HepG2 (cell line): ENCODE results near the gene C17orf75. TPM values are rescaled to one million over a fixed set of nuclear protein-coding genes. Genes with fewer than 3 reads are reported as not detected.

Experiments
- BRD4 ChIP-seq: sonication (generic); formaldehyde crosslinking; IDR thresholded peaks from 2 replicates; pipeline ENCODE4 v1.4.0; 2020; ENCODE audit warnings: missing genetic modification reagents
- CREBL2 ChIP-seq: sonication (generic); formaldehyde crosslinking; IDR thresholded peaks from 2 replicates; pipeline ENCODE4 v1.8.1; 2023; ENCODE audit warnings: missing genetic modification reagents, mild to moderate bottlenecking, borderline replicate concordance
- CSRNP1 ChIP-seq: sonication (generic); formaldehyde crosslinking; IDR thresholded peaks from 2 replicates; pipeline ENCODE4 v1.8.1; 2023; ENCODE audit warnings: mild to moderate bottlenecking, missing genetic modification reagents
- E2F1 ChIP-seq: sonication (generic); formaldehyde crosslinking; IDR thresholded peaks from 2 replicates; pipeline ENCODE4 v1.5.0; 2020; ENCODE audit warnings: missing genetic modification reagents
- GTF2F1 ChIP-seq: fragments of 150-350 bp; IDR thresholded peaks from 2 replicates; pipeline ENCODE4 v1.6.1; 2014; ENCODE audit warnings: low read length
- HDAC6 ChIP-seq: fragments of 200-600 bp; sonication (generic); IDR thresholded peaks from 2 replicates; pipeline ENCODE4 v1.7.0; 2017; ENCODE audit warnings: mild to moderate bottlenecking, antibody characterized with exemption, low read length, low read depth
- ISL2 ChIP-seq: sonication (generic); formaldehyde crosslinking; IDR thresholded peaks from 2 replicates; pipeline ENCODE4 v1.5.0; 2020; ENCODE audit warnings: missing genetic modification reagents
- KMT2A ChIP-seq: sonication (generic); formaldehyde crosslinking; IDR thresholded peaks from 2 replicates; pipeline ENCODE4 v1.4.0; 2020; ENCODE audit warnings: missing genetic modification reagents
- NFE2L2 ChIP-seq: fragments of 150-350 bp; IDR thresholded peaks from 2 replicates; pipeline ENCODE4 v1.6.1; 2014; ENCODE audit warnings: low read length
- NFKBIZ ChIP-seq: IDR thresholded peaks from 2 replicates; pipeline ENCODE4 v1.6.1; 2018; ENCODE audit warnings: missing genetic modification reagents, missing compliant biosample characterization
- PRMT3 ChIP-seq: sonication (generic); formaldehyde crosslinking; IDR thresholded peaks from 2 replicates; pipeline ENCODE4 v1.8.1; 2022; ENCODE audit warnings: low read depth, mild to moderate bottlenecking, moderate library complexity, missing genetic modification reagents, borderline replicate concordance
- SCMH1 ChIP-seq: sonication (generic); formaldehyde crosslinking; IDR thresholded peaks from 2 replicates; pipeline ENCODE4 v1.9.0; 2021; ENCODE audit warnings: missing genetic modification reagents, mild to moderate bottlenecking, borderline replicate concordance
- SMAD1 ChIP-seq: sonication (generic); formaldehyde crosslinking; IDR thresholded peaks from 2 replicates; pipeline ENCODE4 v1.4.0; 2020; ENCODE audit warnings: missing genetic modification reagents, low read depth, mild to moderate bottlenecking, borderline replicate concordance
- SMYD3 ChIP-seq: sonication (generic); formaldehyde crosslinking; IDR thresholded peaks from 2 replicates; pipeline ENCODE4 v1.8.1; 2023; ENCODE audit warnings: mild to moderate bottlenecking, missing genetic modification reagents
- TBX2 ChIP-seq: sonication (generic); formaldehyde crosslinking; IDR thresholded peaks from 2 replicates; pipeline ENCODE4 v1.5.0; 2020; ENCODE audit warnings: missing genetic modification reagents, mild to moderate bottlenecking, borderline replicate concordance
- TEAD3 ChIP-seq: optimal IDR thresholded peaks from 2 replicates; pipeline ENCODE3; 2016; ENCODE audit warnings: borderline replicate concordance
- ZBTB42 ChIP-seq: sonication (generic); formaldehyde crosslinking; IDR thresholded peaks from 2 replicates; pipeline ENCODE4 v1.5.0; 2020; ENCODE audit warnings: mild to moderate bottlenecking, missing genetic modification reagents
- ZBTB7B ChIP-seq: sonication (generic); formaldehyde crosslinking; IDR thresholded peaks from 2 replicates; pipeline ENCODE4 v1.4.0; 2020; ENCODE audit warnings: missing genetic modification reagents
- ZNF101 ChIP-seq: sonication (generic); formaldehyde crosslinking; IDR thresholded peaks from 2 replicates; pipeline ENCODE4 v1.4.0; 2020; ENCODE audit warnings: mild to moderate bottlenecking, low read depth, missing genetic modification reagents, borderline replicate concordance
- ZNF256 ChIP-seq: sonication (generic); formaldehyde crosslinking; conservative IDR thresholded peaks from 2 replicates; pipeline ENCODE4 v1.4.0; 2020; ENCODE audit warnings: missing genetic modification reagents
- ZNF337 ChIP-seq: sonication (generic); formaldehyde crosslinking; IDR thresholded peaks from 2 replicates; pipeline ENCODE4 v1.5.1; 2020; ENCODE audit warnings: missing genetic modification reagents, low read depth, mild to moderate bottlenecking, borderline replicate concordance
- ZNF589 ChIP-seq: sonication (generic); formaldehyde crosslinking; conservative IDR thresholded peaks from 2 replicates; pipeline ENCODE4 v1.8.0; 2022; ENCODE audit warnings: mild to moderate bottlenecking, moderate library complexity, missing genetic modification reagents
- ZNF782 ChIP-seq: sonication (generic); formaldehyde crosslinking; IDR thresholded peaks from 2 replicates; pipeline ENCODE4 v1.4.0; 2020; ENCODE audit warnings: missing genetic modification reagents, mild to moderate bottlenecking, borderline replicate concordance
- ZZZ3 ChIP-seq: sonication (generic); formaldehyde crosslinking; IDR thresholded peaks from 2 replicates; pipeline ENCODE4 v1.4.0; 2020; ENCODE audit warnings: missing genetic modification reagents, mild to moderate bottlenecking, borderline replicate concordance
- polyA plus RNA-seq, 8 experiments: library from polyadenylated mRNA; depleted of rRNA in 3 of 8; stranded (reverse) in 7 of 8; unstranded in 1 of 8; fragments of >200 nt; fragmentation: Illumina TruSeq in 4 of 8; extraction: Trizol in 4 of 8; gene quantifications; 2 replicates each; pipeline versions ENCODE4 v1.2.1 to v1.2.3, GENCODE V29; 2011 to 2016; ENCODE audit warnings: low read depth in 4 of 8, missing spikeins in 1 of 8, mixed read lengths in 1 of 8; ENCODE audit not compliant: insufficient read depth in 1 of 8
- total RNA-seq, 5 experiments: library from RNA; depleted of rRNA; stranded (reverse); fragments of >200 nt; fragmentation: Illumina TruSeq; extraction: Trizol; gene quantifications; 2 replicates each; pipeline ENCODE4 v1.2.3, GENCODE V29; 2016; ENCODE audit warnings: low read depth in 1 of 5
- TF ChIP-seq, protein P1 (sequence below): sonication (generic); formaldehyde crosslinking; IDR thresholded peaks from 2 replicates; pipeline ENCODE4 v1.5.0; 2020; ENCODE audit warnings: missing genetic modification reagents
- TF ChIP-seq, protein P2 (sequence below): sonication (generic); formaldehyde crosslinking; IDR thresholded peaks from 2 replicates; pipeline ENCODE4 v1.4.0; 2020; ENCODE audit warnings: missing genetic modification reagents

C17orf75 gene
- total and polyA plus RNA-seq, 2 of the 13 experiments (the other 11 are each of a cell fraction or from before 2014, with no cell fraction given): 16.2 to 33.0 TPM

- no peak for TF ChIP-seq ZNF337
- 0 out of 2 replicates have a peak, but pooled peaks have one; percentile 39 for TF ChIP-seq CREBL2 (CRISPR knock-in tag)
- no peak for TF ChIP-seq ZNF589
- peak; percentile 86 for TF ChIP-seq KMT2A (CRISPR knock-in tag)
- TF ChIP-seq ZNF782 (CRISPR knock-in tag): no peak
- peak; percentile 62; the same call in 1 of the 2 replicates for TF ChIP-seq GTF2F1
- TF ChIP-seq TBX2 (CRISPR knock-in tag): peak; percentile 74; the same call in 1 of the 2 replicates
- TF ChIP-seq ZBTB7B (CRISPR knock-in tag): peak; percentile 19; the same call in 1 of the 2 replicates
- TF ChIP-seq SCMH1 (CRISPR knock-in tag): no peak
- peak; percentile 66; the same call in 1 of the 2 replicates for TF ChIP-seq NFKBIZ (CRISPR knock-in tag)
- TF ChIP-seq ZBTB42 (CRISPR knock-in tag): 0 out of 2 replicates have a peak, but pooled peaks have one; percentile 69
- TF ChIP-seq PRMT3 (CRISPR knock-in tag): no peak
- TF ChIP-seq TEAD3 (CRISPR knock-in tag): peak; percentile 14
- peak; percentile 52; the same call in 1 of the 2 replicates for TF ChIP-seq SMAD1 (CRISPR knock-in tag)
- no peak for TF ChIP-seq ZZZ3
- TF ChIP-seq ISL2 (CRISPR knock-in tag): peak; percentile 16; the same call in 1 of the 2 replicates
- peak; percentile 82 for TF ChIP-seq BRD4 (CRISPR knock-in tag)
- TF ChIP-seq HDAC6: no peak
- no peak for TF ChIP-seq CSRNP1 (CRISPR knock-in tag)
- TF ChIP-seq ZNF101 (CRISPR knock-in tag): no peak
- TF ChIP-seq, protein P1, sequence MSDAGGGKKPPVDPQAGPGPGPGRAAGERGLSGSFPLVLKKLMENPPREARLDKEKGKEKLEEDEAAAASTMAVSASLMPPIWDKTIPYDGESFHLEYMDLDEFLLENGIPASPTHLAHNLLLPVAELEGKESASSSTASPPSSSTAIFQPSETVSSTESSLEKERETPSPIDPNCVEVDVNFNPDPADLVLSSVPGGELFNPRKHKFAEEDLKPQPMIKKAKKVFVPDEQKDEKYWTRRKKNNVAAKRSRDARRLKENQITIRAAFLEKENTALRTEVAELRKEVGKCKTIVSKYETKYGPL (CRISPR knock-in tag): peak; percentile 72; the same call in 1 of the 2 replicates
- no peak for TF ChIP-seq ZNF256 (CRISPR knock-in tag)
- TF ChIP-seq NFE2L2: no peak
- TF ChIP-seq, protein P2, sequence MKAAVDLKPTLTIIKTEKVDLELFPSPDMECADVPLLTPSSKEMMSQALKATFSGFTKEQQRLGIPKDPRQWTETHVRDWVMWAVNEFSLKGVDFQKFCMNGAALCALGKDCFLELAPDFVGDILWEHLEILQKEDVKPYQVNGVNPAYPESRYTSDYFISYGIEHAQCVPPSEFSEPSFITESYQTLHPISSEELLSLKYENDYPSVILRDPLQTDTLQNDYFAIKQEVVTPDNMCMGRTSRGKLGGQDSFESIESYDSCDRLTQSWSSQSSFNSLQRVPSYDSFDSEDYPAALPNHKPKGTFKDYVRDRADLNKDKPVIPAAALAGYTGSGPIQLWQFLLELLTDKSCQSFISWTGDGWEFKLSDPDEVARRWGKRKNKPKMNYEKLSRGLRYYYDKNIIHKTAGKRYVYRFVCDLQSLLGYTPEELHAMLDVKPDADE (CRISPR knock-in tag): no peak
- TF ChIP-seq E2F1 (CRISPR knock-in tag): peak; percentile 47; the same call in 1 of the 2 replicates
- TF ChIP-seq SMYD3 (CRISPR knock-in tag): no peak
Measured at GRCh38 chr17:32349854-32350665, 8.1 kb upstream of the C17orf75 start, which contains the start of gene ZNF207 (continued).
